ENCODE results near the gene ZHX3. TPM values are rescaled to one million over a fixed set of nuclear protein-coding genes. Genes with fewer than 3 reads are reported as not detected.

ZHX3 gene
- total RNA-seq, 1 experiment from 2014 or later, result 9.6 TPM

GRCh38 chr20:41247523-41248367 is 69.8 kb downstream of the ZHX3 start:
- no peaks in the 10 kb centered on the region for H3K9me3 Mint-ChIP-seq
- POLR2A ChIA-PET, result no interaction called here
- peaks cover 5% of the 10 kb centered on the region; the same call in 1 of the 2 replicates for H3K4me1 Mint-ChIP-seq
- TF ChIP-seq IRF1 (CRISPR knock-in tag; IDR thresholded peaks at IDR 0.05) (no peak), MLX (CRISPR knock-in tag; IDR thresholded peaks at IDR 0.05) (no peak), MYBL2 (CRISPR knock-in tag; IDR thresholded peaks at IDR 0.05) (no peak), ZNF121 (CRISPR knock-in tag; IDR thresholded peaks at IDR 0.05) (no peak), ETV6 (CRISPR knock-in tag; IDR thresholded peaks at IDR 0.05) (no peak), PREB (CRISPR knock-in tag; IDR thresholded peaks at IDR 0.05; ENCODE audit: borderline replicate concordance) (no peak), ZMAT4 (CRISPR knock-in tag; IDR thresholded peaks at IDR 0.05) (no peak), FOXJ3 (CRISPR knock-in tag; IDR thresholded peaks at IDR 0.05; ENCODE audit: borderline replicate concordance) (no peak), HMGA2 (CRISPR knock-in tag; IDR thresholded peaks at IDR 0.05) (no peak), TCF7 (CRISPR knock-in tag; IDR thresholded peaks at IDR 0.05; ENCODE audit: low read depth) (no peak), TP53 (CRISPR knock-in tag; IDR thresholded peaks at IDR 0.05) (no peak), SP1 (CRISPR knock-in tag; conservative IDR thresholded peaks at IDR 0.05) (no peak), HMGXB4 (CRISPR knock-in tag; IDR thresholded peaks at IDR 0.05) (no peak), JAZF1 (CRISPR knock-in tag; IDR thresholded peaks at IDR 0.05) (no peak), ZNF423 (CRISPR knock-in tag; IDR thresholded peaks at IDR 0.05) (no peak), ZNF425 (CRISPR knock-in tag; conservative IDR thresholded peaks at IDR 0.05) (no peak)
- no peaks in the 10 kb centered on the region for H3K36me3 Mint-ChIP-seq
- CTCF ChIA-PET, result interaction anchor here (1.2 to 1.8 kb wide), 3 partner anchors 75 to 93 kb away, joined by 4 to 5 read pairs (median 5); partner anchors contain the start of gene LPIN3
- ATAC-seq, result no peak
- no peak overlapping the region for H3K27ac Mint-ChIP-seq
- peaks cover 55% of the 10 kb centered on the region for H3K27me3 Mint-ChIP-seq (ENCODE audit: low read depth)
- DNase-seq (ENCODE audit: low spot score), result no peak
- no peak overlapping the region for H3K4me3 Mint-ChIP-seq

GRCh38 chr20:41245086-41245707 is 72.3 kb downstream of the ZHX3 start:
- Mint-ChIP-seq H3K27me3 (ENCODE audit: low read depth) (peaks cover 59% of the 10 kb centered on the region), H3K36me3 (no peaks in the 10 kb centered on the region), H3K4me1 (peaks cover 4% of the 10 kb centered on the region; the same call in 1 of the 2 replicates), H3K9me3 (no peaks in the 10 kb centered on the region), H3K27ac (no peak overlapping the region), H3K4me3 (no peak overlapping the region)
- DNase-seq (ENCODE audit: low spot score), result peak; percentile 24
- ChIA-PET POLR2A (no interaction called here), CTCF (interaction anchor here (1.0 to 1.3 kb wide), 6 partner anchors 13 to 113 kb away, joined by 3 to 6 read pairs (median 4); partner anchors contain the start of gene LPIN3)
- ATAC-seq, result peak; percentile 80
- no peak for TF ChIP-seq AFF4 (CRISPR knock-in tag; IDR thresholded peaks at IDR 0.05; ENCODE audit: borderline replicate concordance)
- TF ChIP-seq ZNF263 (CRISPR knock-in tag; IDR thresholded peaks at IDR 0.05; ENCODE audit: low read depth), result no peak
- no peak for TF ChIP-seq PREB (CRISPR knock-in tag; IDR thresholded peaks at IDR 0.05; ENCODE audit: borderline replicate concordance)
- TF ChIP-seq MAX (CRISPR knock-in tag; IDR thresholded peaks at IDR 0.05), result no peak

All from WTC11 (cell line).